Fibroblast of skin of left biceps (primary cell): ENCODE results near the gene ZFP82.

Source experiments
- DNase-seq, 2 experiments: peaks; one replicate each; pipeline ENCODE4 v3.0.0-alpha.2; 2013; ENCODE audit warnings: low read depth in 2 of 2

The ZFP82 gene

GRCh38 chr19:36418287-36419001 is at the start of gene ZFP82:
Gene ZFP82, minus strand, starts transcription at chr19:36418644. Its CDS starts 8,855 bp downstream, at chr19:36409789.
- peak; percentile 56 to 59 for DNase-seq

- no peak for DNase-seq
Measured at GRCh38 chr19:36460046-36460445, 41.6 kb upstream of the ZFP82 start.

DNA sequence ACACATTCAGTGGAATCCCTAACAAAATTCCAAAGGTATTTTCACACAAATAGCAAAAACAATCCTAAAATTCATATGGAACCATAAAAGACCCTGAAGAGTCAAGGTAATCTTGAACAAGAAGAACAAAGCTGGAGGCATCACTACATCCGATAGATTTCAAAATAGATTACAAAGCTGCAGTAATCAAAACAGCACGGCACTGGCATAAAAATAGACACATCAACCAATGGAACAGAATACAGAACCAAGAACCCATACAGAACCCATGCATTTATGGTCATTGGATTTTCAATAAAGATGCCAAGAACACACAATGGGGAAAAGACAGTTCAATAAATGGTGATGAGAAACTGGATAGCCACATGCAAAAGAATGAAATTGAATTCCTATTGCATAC is 38.4 kb upstream of the ZFP82 start:
- DNase-seq = no peak

GRCh38 chr19:36449059-36449670 is 30.7 kb upstream of the ZFP82 start:
- no peak for DNase-seq

DNA sequence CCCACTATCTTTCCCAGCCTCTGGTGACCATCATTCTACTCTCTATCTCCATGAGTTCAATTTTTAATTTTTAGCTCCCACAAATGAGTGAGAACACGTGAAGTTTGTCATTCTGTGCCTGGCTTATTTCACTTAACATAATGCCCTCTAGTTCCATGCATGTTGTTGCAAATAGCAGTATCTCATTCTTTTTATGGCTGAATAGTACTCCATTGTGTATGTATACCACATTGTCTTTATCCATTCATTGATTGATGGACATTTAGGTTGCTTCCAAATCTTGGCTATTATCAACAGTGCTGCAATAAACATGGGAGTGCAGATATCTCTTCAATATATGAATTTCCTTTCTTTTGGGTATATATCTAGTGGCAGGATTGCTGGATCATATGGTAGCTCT is 22.9 kb upstream of the ZFP82 start:
- no peak for DNase-seq

DNA sequence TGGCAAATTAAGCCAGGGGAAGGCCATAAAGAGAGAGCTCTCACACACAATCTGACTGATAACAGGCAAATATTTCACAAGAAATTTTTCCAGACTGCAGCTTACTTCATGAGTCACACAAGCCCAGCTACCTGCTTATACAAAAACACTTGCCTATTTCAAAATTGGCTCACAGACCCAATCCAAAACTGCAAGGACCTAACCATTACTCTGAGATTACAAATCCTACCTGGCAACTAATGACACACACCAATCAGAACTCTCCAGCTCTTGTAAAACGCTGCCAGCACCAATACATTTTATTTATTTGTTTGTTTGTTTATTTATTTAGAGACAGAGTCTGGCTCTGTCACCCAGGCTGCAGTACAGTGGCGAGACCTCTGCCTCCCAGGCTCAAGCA is 18.1 kb upstream of the ZFP82 start:
- no peak for DNase-seq

GRCh38 chr19:36423925-36424324 is 5.5 kb upstream of the ZFP82 start:
- no peak for DNase-seq

DNA sequence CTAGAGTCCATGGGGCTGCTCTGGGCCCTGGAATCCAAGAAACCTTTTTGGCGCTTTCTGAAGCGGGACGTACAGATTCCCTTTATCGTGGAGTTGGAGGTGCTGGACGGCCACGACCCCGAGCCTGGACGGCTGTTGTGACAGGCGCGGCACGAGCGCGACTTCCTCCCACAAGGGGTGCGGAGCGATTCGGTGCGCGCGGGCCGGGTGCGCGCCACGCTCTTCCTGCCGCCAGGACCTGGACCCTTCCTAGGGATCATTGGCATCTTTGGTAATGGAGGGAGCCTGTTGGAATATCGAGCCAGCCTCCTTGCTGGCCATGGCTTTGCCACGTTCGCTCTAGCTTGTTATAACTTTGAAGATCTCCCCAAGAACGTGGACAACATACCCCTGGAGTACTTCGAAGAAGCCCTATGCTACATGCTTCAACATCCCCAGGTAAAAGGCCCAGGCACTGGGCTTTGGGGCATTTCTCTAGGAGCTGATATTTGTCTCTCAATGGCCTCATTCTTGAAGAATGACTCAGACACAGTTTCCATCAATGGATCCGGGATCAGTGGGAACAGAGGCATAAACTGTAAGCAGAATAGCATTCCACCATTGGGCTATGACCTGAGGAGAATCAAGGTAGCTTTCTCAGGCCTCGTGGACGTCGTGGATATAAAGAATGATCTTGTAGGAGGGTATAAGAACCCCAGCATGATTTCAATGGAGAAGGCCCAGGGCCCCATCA is 3.5 kb upstream of the ZFP82 start:
- no peak for DNase-seq

DNA sequence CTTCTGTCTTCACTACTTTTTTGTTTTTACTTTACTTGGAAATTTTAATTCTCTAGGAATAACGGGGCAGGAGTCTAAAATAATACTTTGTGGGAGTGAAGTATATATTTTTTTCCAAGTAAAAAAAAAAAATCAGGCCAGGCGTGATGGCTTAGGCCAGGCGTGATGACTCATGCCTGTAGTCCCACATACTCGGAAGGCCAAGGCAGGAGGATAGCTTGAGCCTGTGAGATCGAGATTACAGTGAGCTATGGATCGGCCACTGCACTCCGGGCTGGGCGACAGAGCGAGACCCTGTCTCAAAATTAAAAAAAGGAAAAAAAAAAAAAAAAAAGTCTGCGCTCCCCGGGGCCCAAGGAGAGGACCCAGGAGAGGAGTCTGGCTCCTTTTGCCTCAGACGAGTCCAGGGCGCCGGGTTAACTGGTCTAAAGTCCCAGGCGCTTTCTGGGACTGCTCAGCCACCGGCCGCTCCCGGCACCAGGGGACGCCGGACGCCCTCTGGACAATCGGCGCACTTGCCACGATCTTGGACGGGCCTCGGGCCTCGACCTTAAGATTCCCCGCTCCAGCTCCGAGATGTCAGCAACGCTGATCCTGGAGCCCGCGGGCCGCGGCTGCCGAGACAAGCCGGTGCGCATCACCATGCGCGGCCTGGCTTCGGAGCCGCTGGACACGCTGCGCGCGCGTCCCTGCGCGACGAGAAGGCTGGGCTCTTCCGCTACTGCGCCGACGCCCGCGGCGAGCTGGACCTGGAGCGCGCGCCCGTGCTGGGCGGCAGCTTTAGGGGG is 2.7 kb upstream of the ZFP82 start:
- DNase-seq = no peak

- DNase-seq = no peak
Measured at GRCh38 chr19:36417752-36418286, 625 bp downstream of the ZFP82 start.

DNA sequence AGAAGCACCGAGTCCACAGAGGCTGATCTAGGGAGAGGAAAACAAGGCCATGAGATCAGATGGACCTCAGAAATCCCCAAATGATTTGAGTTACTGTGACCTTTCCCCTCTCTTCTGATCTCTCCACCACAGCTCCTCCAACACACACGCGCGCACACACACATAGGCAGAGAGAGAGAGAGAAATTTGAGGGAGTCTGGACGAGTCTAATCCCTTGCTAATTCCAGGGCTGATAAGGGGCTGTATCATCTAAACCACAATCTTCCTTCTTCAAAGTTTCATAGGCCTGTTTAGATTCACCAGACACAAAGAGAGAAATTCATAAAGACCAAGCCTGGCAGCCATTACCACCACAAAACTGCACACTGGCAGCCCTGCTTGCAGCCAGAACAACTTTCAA is 8.6 kb downstream of the ZFP82 start:
- no peak for DNase-seq

- DNase-seq = no peak
Measured at GRCh38 chr19:36408101-36408500, 10.3 kb downstream of the ZFP82 start.

DNA sequence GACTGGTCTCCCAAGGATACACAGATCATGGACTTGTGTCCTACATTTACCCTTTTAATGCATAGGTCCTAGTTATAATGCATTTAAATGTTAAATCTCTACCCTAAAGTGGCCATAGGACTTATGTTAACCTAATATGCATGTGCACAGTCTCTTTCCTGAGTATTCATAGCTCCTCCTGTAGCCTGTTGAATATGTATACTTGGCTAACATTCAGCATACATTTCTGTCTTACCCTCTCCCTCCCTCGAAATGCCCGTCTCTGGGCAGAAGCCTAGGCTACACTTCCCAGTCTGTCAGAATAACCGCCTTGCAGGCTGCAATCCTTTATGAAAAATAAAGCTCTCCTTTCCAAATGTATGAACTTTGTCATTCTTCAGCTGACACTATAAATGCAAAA is 13.9 kb downstream of the ZFP82 start:
- DNase-seq = no peak

DNA sequence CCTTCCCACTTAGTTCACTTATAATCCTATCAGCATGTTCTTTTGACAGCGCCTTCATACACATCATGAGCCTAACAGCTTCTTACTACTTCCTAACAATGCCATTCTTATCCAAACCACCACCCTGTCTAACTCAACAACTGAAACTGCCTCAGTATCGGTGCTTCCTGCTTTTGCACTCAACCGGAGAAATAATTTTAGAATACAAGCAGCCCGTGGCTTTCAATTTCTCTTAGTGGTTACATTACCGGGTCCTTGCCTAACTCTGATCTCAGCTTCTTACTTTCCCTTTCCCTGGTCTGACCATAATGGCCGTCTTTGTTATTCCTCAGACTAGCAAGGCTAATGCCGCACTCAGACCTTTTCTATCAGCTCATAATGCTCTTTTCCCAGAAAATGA is 17.0 kb downstream of the ZFP82 start:
- no peak for DNase-seq

DNA sequence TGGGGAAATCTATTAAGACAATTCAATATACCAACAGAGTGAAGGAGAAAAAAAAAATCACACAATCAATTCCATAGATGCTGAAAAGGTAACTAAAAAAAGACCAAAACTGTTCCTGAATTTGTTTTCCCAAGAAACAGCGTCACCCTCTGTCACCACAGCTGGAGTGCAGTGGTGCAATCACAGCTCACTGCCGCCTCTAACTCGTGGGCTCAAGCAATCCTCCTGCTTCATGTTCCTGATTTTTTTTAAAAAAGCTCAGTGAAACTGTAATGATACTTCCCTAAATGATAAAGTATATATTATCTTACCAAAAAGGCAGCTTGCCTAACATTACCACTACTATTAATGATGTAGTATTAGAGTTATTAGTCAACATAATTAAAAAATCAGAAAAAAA is 19.9 kb downstream of the ZFP82 start:
- no peak for DNase-seq

DNA sequence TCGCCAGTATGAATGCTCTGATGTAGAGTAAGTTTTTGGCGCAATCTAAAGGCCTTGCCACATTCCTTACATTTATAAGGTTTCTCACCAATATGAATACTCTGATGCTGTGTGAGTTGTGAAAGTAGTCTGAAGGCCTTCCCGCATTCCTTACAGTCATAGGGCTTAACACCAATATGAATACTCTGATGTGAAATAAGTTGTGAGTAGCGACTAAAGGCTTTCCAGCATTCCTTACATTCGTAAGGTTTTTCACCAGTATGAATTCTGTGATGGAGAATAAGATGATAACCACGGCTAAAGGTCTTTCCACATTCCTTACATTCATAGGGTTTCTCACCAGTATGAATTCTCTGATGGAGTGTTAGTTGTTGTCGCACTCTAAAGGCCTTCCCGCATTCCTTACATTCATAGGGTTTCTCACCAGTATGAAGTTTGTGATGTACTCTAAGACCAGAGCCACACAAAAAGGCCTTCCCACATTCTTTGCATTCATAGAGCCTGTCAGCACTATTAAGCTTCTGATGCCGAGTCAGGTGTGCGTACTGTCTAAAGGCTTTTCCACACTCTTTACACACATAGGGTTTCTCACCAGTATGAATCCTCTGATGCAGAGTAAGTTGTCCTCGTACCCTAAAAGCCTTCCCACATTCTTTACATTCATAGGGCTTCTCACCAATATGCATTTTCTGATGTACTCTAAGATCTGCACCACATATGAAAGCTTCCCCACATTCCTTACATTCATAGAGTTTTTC is 25.3 kb downstream of the ZFP82 start:
- no peak for DNase-seq

DNA sequence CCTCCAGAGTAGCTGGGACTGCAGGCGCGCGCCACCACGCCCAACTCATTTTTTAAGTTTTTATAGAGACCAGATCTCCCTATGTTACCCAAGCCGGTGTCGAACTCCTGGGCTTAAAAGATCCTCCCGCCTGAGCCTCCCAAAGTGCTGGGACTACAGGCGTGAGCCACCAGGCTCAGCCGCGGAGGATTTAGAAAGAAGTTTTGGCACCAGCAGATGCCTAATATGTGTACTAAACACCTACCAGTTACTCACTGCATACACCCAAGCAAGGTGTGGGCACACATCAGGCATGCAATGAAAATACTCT is 39.0 kb downstream of the ZFP82 start:
- no peak for DNase-seq

DNA sequence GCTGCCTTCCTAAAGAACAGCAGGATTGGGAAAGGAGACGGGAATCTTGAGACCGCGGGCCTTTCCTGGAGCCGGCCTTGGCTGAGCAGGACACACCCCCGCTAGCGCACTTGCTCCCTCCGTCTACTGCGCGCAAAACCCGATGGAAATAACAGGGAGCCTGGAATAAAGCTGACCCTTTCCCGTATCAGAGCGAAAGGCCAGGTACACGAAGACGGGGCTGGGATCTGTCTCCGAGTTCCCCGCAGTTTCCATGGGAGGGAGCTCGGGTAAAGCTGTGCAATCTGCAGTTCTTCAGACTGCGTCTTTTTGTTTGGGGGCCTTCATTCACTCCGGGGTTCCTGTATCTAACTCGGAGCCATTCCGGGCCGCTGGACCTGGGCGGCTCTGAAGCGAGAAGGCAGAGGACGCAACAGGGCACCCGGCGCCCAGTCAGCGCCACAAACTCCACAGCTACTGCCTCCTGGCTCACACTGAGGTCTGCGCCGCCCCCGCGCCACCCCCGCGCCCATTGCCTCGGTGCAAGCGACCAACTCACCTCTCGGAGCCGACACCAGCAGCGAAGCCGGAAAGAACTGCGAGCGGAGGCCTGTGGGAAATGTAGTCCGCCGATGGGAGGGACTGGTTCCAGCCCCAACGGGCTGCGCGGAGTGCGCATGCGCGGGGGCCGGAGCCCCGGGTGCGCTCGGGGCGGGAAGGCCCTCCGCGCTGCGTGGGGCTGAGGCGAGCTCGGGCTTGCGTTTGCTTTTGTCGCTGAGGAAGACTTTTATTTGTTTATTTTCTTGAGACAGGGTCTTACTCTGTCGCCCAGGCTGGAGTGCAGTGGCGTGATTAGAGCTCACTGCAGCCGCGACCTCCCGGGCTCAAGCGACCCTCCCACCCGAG is 39.6 kb downstream of the ZFP82 start, which contains the start of gene ZFP14:
TSS of gene ZFP14 (minus strand) at position 577 of the 885 bp plus-strand sequence. CDS start 11,309 bp downstream, outside the sequence.
- peak; percentile 81 to 83 for DNase-seq

- DNase-seq = no peak
Measured at GRCh38 chr19:36377541-36378178, 40.8 kb downstream of the ZFP82 start.
